SK-N-SH (cell line): ENCODE results near the gene ABCB7. TPM values are rescaled to one million over a fixed set of nuclear protein-coding genes. Genes with fewer than 3 reads are reported as not detected.

ENCODE experiments used
- CTCF ChIA-PET: fragments of 300-600, 350-600 bp; formaldehyde crosslinking; extraction: SDS; loops from one replicate; lab custom pipeline; 2021; lab: Yijun Ruan, JAX
- POLR2A ChIA-PET: fragments of 350-600 bp; sonication (Branson Sonifier 250); formaldehyde crosslinking; extraction: SDS; loops from one replicate; lab custom pipeline; 2020; ENCODE audit warnings: antibody characterized with exemption, inconsistent platforms; lab: Yijun Ruan, JAX
- DNase-seq: peaks from one replicate; pipeline ENCODE4 v3.0.0; 2012
- H2AFZ ChIP-seq: fragments of 200-600 bp; sonication (generic); 2 replicates; pipeline ENCODE4 v1.8.1; 2016; ENCODE audit warnings: antibody characterized with exemption, mild to moderate bottlenecking, low read depth
- H3F3A ChIP-seq: fragments of 200-600 bp; sonication (generic); replicated peaks from 2 replicates; pipeline ENCODE3; 2016; ENCODE audit warnings: antibody characterized with exemption, mild to moderate bottlenecking; ENCODE audit not compliant: insufficient read depth
- H3K27ac ChIP-seq, 2 experiments: fragments of 200-500 bp in 1 of 2; fragments of 200-600 bp in 1 of 2; sonication (Bioruptor generic) in 1 of 2; sonication (generic), shearing (Covaris generic) in 1 of 2; 2 replicates each; pipeline versions ENCODE4 v1.5.1 to v1.6.1; 2014 to 2016; ENCODE audit warnings: low read depth in 2 of 2, inconsistent platforms in 1 of 2, low read length in 1 of 2, mild to moderate bottlenecking in 1 of 2, mixed read lengths in 1 of 2
- H3K27me3 ChIP-seq: fragments of 200-600 bp; sonication (generic), shearing (Covaris generic); 2 replicates; pipeline ENCODE4 v1.6.1; 2016; ENCODE audit warnings: mixed run types; ENCODE audit not compliant: insufficient read depth
- H3K36me3 ChIP-seq, 2 experiments: fragments of 200-500 bp in 1 of 2; fragments of 200-600 bp in 1 of 2; sonication (Bioruptor generic) in 1 of 2; sonication (generic) in 1 of 2; replicated peaks in 1 of 2; 2 replicates each; pipeline versions ENCODE3 to v1.5.1; 2014 to 2016; ENCODE audit warnings: low read length in 1 of 2, mild to moderate bottlenecking in 1 of 2; ENCODE audit not compliant: insufficient read depth in 2 of 2, control insufficient read depth in 1 of 2
- H3K4me1 ChIP-seq, 2 experiments: fragments of 200-500 bp in 1 of 2; fragments of 200-600 bp in 1 of 2; sonication (Bioruptor generic) in 1 of 2; sonication (generic), shearing (Covaris generic) in 1 of 2; 2 replicates each; pipeline versions ENCODE4 v1.5.1 to v1.6.1; 2014 to 2016; ENCODE audit warnings: low read depth in 1 of 2, low read length in 1 of 2, mixed run types in 1 of 2; ENCODE audit not compliant: insufficient read depth in 2 of 2, control insufficient read depth in 1 of 2
- H3K4me2 ChIP-seq: fragments of 200-600 bp; sonication (generic), shearing (Covaris generic); 2 replicates; pipeline ENCODE4 v1.6.1; 2017; ENCODE audit warnings: mixed run types
- H3K4me3 ChIP-seq, 2 experiments: fragments of 200-500 bp in 1 of 2; fragments of 200-600 bp in 1 of 2; sonication (Bioruptor generic) in 1 of 2; sonication (generic), shearing (Covaris generic) in 1 of 2; 2 replicates each; pipeline versions ENCODE4 v1.5.1 to v1.8.1; 2014 to 2016; ENCODE audit warnings: low read depth in 2 of 2, inconsistent platforms in 1 of 2, low read length in 1 of 2, mild to moderate bottlenecking in 1 of 2, mixed read lengths in 1 of 2, moderate library complexity in 1 of 2
- H3K79me2 ChIP-seq: fragments of 200-600 bp; sonication (generic); 2 replicates; pipeline ENCODE4 v1.8.1; 2017; ENCODE audit warnings: mild to moderate bottlenecking; ENCODE audit not compliant: insufficient read depth
- H3K9ac ChIP-seq: fragments of 200-600 bp; sonication (generic); 2 replicates; pipeline ENCODE4 v1.6.1; 2017; ENCODE audit warnings: mixed run types
- H3K9me2 ChIP-seq: fragments of 200-600 bp; sonication (generic); 2 replicates; pipeline ENCODE4 v1.6.1; 2017; ENCODE audit warnings: mixed run types
- H3K9me3 ChIP-seq: fragments of 200-600 bp; sonication (generic); 2 replicates; pipeline ENCODE4 v1.6.1; 2017; ENCODE audit warnings: mixed run types, mild to moderate bottlenecking, moderate library complexity
- H4K20me1 ChIP-seq: fragments of 200-600 bp; sonication (generic); 2 replicates; pipeline ENCODE4 v1.6.1; 2017; ENCODE audit warnings: mild to moderate bottlenecking, mixed run types; ENCODE audit not compliant: insufficient read depth
- CHD2 ChIP-seq: fragments of 150-350 bp; IDR thresholded peaks from 2 replicates; pipeline ENCODE4 v1.6.1; 2018; ENCODE audit warnings: low read length; ENCODE audit not compliant: partially characterized antibody
- ELF1 ChIP-seq: IDR thresholded peaks from 2 replicates; pipeline ENCODE4 v1.4.0; 2012
- FOXM1 ChIP-seq: IDR thresholded peaks from 2 replicates; pipeline ENCODE4 v1.4.0; 2012; ENCODE audit warnings: low read depth, mild to moderate bottlenecking
- GABPA ChIP-seq: IDR thresholded peaks from 2 replicates; pipeline ENCODE4 v1.4.0; 2012; ENCODE audit warnings: low read depth, mild to moderate bottlenecking
- GATA2 ChIP-seq: sonication (generic); formaldehyde crosslinking; IDR thresholded peaks from 2 replicates; pipeline ENCODE4 v1.5.0; 2020; ENCODE audit warnings: mild to moderate bottlenecking, missing genetic modification reagents
- JUND ChIP-seq: IDR thresholded peaks from 2 replicates; pipeline ENCODE4 v1.4.0; 2012
- MEF2A ChIP-seq: IDR thresholded peaks from 2 replicates; pipeline ENCODE4 v1.4.0; 2012; ENCODE audit warnings: low read depth, borderline replicate concordance
- MXI1 ChIP-seq: IDR thresholded peaks from 2 replicates; pipeline ENCODE4 v1.6.1; 2012; ENCODE audit warnings: mild to moderate bottlenecking, low read depth, low read length, improper control_type of control experiment
- SIN3A ChIP-seq: IDR thresholded peaks from 2 replicates; pipeline ENCODE4 v1.6.1; 2012; ENCODE audit warnings: low read depth, mild to moderate bottlenecking, low read length, moderate library complexity, borderline replicate concordance
- TAF1 ChIP-seq: IDR thresholded peaks from 2 replicates; pipeline ENCODE4 v1.6.1; 2012; ENCODE audit warnings: low read depth, mild to moderate bottlenecking, low read length, moderate library complexity, borderline replicate concordance
- TCF12 ChIP-seq: IDR thresholded peaks from 2 replicates; pipeline ENCODE4 v1.4.0; 2012
- TEAD4 ChIP-seq: IDR thresholded peaks from 2 replicates; pipeline ENCODE4 v1.4.0; 2012; ENCODE audit warnings: mild to moderate bottlenecking, borderline replicate concordance; ENCODE audit not compliant: insufficient read depth
- YY1 ChIP-seq: IDR thresholded peaks from 2 replicates; pipeline ENCODE4 v1.4.0; 2012; ENCODE audit warnings: low read depth, mild to moderate bottlenecking
- WGBS: methylation state at CpG from one replicate; pipeline ENCODE4 v1.1.6; 2017; ENCODE audit warnings: low lambda C conversion rate; 5-methylcytosine and 5-hydroxymethylcytosine counted together
- polyA plus RNA-seq, 3 experiments: library from polyadenylated mRNA; depleted of rRNA; stranded (reverse); fragments of >200 nt; gene quantifications; 2 replicates each; pipeline ENCODE4 v1.2.3, GENCODE V29; 2012
- TF ChIP-seq, protein P1 (sequence below): fragments of 150-350 bp; IDR thresholded peaks from 2 replicates; pipeline ENCODE4 v1.6.1; 2017; ENCODE audit warnings: antibody characterized with exemption, low read length, low read depth, borderline replicate concordance
- TF ChIP-seq, protein P2 (sequence below): fragments of 150-350 bp; IDR thresholded peaks from 2 replicates; pipeline ENCODE4 v1.6.1; 2016; ENCODE audit warnings: mild to moderate bottlenecking, low read depth, low read length

Gene ABCB7
- polyA plus RNA-seq, 1 of the 3 experiments (the other 2 are of a cell fraction): 20.4 TPM

DNA sequence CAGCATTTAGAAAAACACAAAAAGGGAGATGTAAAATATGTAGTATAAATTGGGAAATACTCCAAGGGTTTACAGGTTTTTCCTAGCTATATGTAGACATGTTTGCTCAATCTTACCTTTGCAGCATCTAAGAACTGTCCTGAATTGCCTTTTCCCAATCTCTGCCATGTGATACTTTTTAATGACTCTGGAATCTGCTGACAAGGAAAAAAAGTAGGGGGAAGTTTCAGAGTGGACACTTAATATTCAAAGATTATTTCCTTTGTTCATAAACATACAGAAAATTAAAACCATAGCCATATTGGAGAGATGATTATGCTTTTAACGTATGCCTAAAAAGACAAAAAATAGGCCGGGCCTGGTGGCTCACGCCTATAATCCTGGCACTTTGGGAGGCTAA is 41.4 kb downstream of the ABCB7 start:
- no peak overlapping the region for H3K4me2 ChIP-seq
- H3K4me1 ChIP-seq: no peaks in the 10 kb centered on the region; a peak in 1 of 4 replicates
- no peaks in the 10 kb centered on the region for H3K79me2 ChIP-seq
- ChIA-PET POLR2A (no interaction called here), CTCF (no interaction called here)
- no peaks in the 10 kb centered on the region for H3K9me2 ChIP-seq
- no peak for DNase-seq
- H3K9ac ChIP-seq: no peak overlapping the region
- no peak overlapping the region for H3K27ac ChIP-seq
- TF ChIP-seq TCF12: no peak
- TF ChIP-seq CHD2: no peak
- TF ChIP-seq, protein P1, sequence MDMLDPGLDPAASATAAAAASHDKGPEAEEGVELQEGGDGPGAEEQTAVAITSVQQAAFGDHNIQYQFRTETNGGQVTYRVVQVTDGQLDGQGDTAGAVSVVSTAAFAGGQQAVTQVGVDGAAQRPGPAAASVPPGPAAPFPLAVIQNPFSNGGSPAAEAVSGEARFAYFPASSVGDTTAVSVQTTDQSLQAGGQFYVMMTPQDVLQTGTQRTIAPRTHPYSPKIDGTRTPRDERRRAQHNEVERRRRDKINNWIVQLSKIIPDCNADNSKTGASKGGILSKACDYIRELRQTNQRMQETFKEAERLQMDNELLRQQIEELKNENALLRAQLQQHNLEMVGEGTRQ: no peak
- H4K20me1 ChIP-seq: no peaks in the 10 kb centered on the region
- H3K4me3 ChIP-seq: no peak overlapping the region
- 90% methylated on average over 3 of the region's 3 CpGs for WGBS
- no peaks in the 10 kb centered on the region for H3K9me3 ChIP-seq
- H3K36me3 ChIP-seq: peaks cover 0 to 7% of the 10 kb centered on the region in 2 experiments
- no peaks in the 10 kb centered on the region for H3F3A ChIP-seq
- no peak overlapping the region for H2AFZ ChIP-seq
- no peaks in the 10 kb centered on the region for H3K27me3 ChIP-seq

DNA sequence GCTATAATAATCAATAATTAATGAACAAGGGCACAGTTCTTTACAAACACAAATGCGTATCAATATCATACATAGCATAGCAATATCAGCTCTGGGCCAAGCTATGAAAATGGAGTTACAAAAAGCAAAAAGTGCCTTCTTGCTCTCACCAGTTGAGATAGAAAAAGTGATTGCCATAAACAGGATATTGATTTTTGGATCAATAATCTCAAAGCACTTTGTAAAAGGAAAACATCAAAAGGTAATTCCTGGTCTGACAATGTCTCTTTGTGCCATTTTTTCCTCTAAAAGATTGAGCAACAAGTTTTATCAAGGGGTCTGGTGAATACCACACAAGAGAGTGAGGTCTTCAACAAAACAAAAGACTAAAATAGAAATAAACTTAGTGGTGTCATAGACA is 42.4 kb downstream of the ABCB7 start:
- Histone ChIP-seq H3K27me3 (no peaks in the 10 kb centered on the region), H3K4me3 (no peak overlapping the region), H3K27ac (no peak overlapping the region), H3K9me2 (no peaks in the 10 kb centered on the region), H3K4me2 (no peak overlapping the region), H3K4me1 (no peaks in the 10 kb centered on the region; a peak in 1 of 4 replicates), H2AFZ (no peak overlapping the region), H3K79me2 (no peaks in the 10 kb centered on the region), H3K9ac (no peak overlapping the region), H3K36me3 (peaks cover 0 to 7% of the 10 kb centered on the region in 2 experiments), H3K9me3 (no peaks in the 10 kb centered on the region), H3F3A (no peaks in the 10 kb centered on the region), H4K20me1 (no peaks in the 10 kb centered on the region)
- DNase-seq: no peak
- ChIA-PET CTCF (no interaction called here), POLR2A (no interaction called here)
- TF ChIP-seq TEAD4: no peak
- TF ChIP-seq SIN3A: no peak
- no peak for TF ChIP-seq FOXM1
- TF ChIP-seq MEF2A: no peak
- no peak for TF ChIP-seq GABPA
- TF ChIP-seq, protein P2, sequence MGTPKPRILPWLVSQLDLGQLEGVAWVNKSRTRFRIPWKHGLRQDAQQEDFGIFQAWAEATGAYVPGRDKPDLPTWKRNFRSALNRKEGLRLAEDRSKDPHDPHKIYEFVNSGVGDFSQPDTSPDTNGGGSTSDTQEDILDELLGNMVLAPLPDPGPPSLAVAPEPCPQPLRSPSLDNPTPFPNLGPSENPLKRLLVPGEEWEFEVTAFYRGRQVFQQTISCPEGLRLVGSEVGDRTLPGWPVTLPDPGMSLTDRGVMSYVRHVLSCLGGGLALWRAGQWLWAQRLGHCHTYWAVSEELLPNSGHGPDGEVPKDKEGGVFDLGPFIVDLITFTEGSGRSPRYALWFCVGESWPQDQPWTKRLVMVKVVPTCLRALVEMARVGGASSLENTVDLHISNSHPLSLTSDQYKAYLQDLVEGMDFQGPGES: no peak
- TF ChIP-seq ELF1: no peak
- TF ChIP-seq, protein P1: no peak
- TF ChIP-seq CHD2: no peak
- TF ChIP-seq TAF1: no peak
- no peak for TF ChIP-seq MXI1
- TF ChIP-seq JUND: no peak
- no peak for TF ChIP-seq YY1
- no peak for TF ChIP-seq GATA2 (CRISPR knock-in tag)
- WGBS: 85% methylated on average over 1 of the region's 1 CpG
